IMR-90 (cell line): ENCODE measurements around the gene IMMT. TPM values are rescaled to one million over a fixed set of nuclear protein-coding genes. Genes with fewer than 3 reads are reported as not detected.

ENCODE experiments used
- ATAC-seq: fragments of 200-7000 bp; cut with Tn5 transposase; 2 replicates; pipeline ENCODE4 v1.9.1; 2020; ENCODE audit warnings: low read depth, mild to moderate bottlenecking, moderate library complexity
- BruUV-seq: library from RNA; stranded (reverse); fragments of 400-500 nt; replicated peaks from 2 replicates; lab custom pipeline; 2021; lab: Mats Ljungman, UMichigan
- CTCF ChIA-PET: fragments of 300-600 bp; formaldehyde crosslinking; extraction: SDS; loops from one replicate; lab custom pipeline; 2021; ENCODE audit warnings: antibody characterized with exemption; lab: Yijun Ruan, JAX
- POLR2A ChIA-PET: fragments of 300-600 bp; sonication (Branson Sonifier 250); formaldehyde crosslinking; loops from one replicate; lab custom pipeline; 2022; ENCODE audit warnings: antibody characterized with exemption; ENCODE audit not compliant: unreplicated experiment; lab: Charles Lee
- DNase-seq: peaks from one replicate; pipeline ENCODE4 v3.0.0; 2013
- H2AFZ ChIP-seq: replicated peaks from 2 replicates; pipeline ENCODE3; 2013; ENCODE audit warnings: low read length, mild to moderate bottlenecking; ENCODE audit not compliant: poor library complexity
- H2AK5ac ChIP-seq: 2 replicates; pipeline ENCODE4 v1.6.1; 2013; ENCODE audit warnings: low read depth, low read length, inconsistent platforms
- H2AK9ac ChIP-seq: replicated peaks from 2 replicates; pipeline ENCODE3; 2013; ENCODE audit warnings: mild to moderate bottlenecking, low read depth, low read length, moderate library complexity; ENCODE audit not compliant: poor library complexity
- H2BK120ac ChIP-seq: 2 replicates; pipeline ENCODE4 v1.6.1; 2013; ENCODE audit warnings: low read depth, low read length, inconsistent platforms
- H2BK15ac ChIP-seq: 3 replicates; pipeline ENCODE4 v1.6.1; 2013; ENCODE audit warnings: low read depth, low read length, inconsistent platforms
- H2BK20ac ChIP-seq: 2 replicates; pipeline ENCODE4 v1.6.1; 2013; ENCODE audit warnings: low read depth, mild to moderate bottlenecking, inconsistent platforms, low read length, moderate library complexity
- H2BK5ac ChIP-seq: 2 replicates; pipeline ENCODE4 v1.6.1; 2013; ENCODE audit warnings: mild to moderate bottlenecking, low read depth, low read length, inconsistent platforms; ENCODE audit not compliant: poor library complexity, severe bottlenecking
- H3K14ac ChIP-seq: replicated peaks from 2 replicates; pipeline ENCODE4 v1.6.1; 2013; ENCODE audit warnings: low read depth, low read length, inconsistent platforms
- H3K18ac ChIP-seq: 2 replicates; pipeline ENCODE4 v1.6.1; 2013; ENCODE audit warnings: low read depth, low read length, control low read depth
- H3K23ac ChIP-seq: 2 replicates; pipeline ENCODE4 v1.6.1; 2013; ENCODE audit warnings: low read depth, low read length, inconsistent platforms
- H3K27ac ChIP-seq: 2 replicates; pipeline ENCODE4 v1.5.1; 2013; ENCODE audit warnings: mild to moderate bottlenecking, control low read depth, low read length; ENCODE audit not compliant: insufficient read depth
- H3K27me3 ChIP-seq: 2 replicates; pipeline ENCODE4 v1.6.1; 2013; ENCODE audit warnings: low read length; ENCODE audit not compliant: control insufficient read depth, insufficient read depth
- H3K36me3 ChIP-seq: 2 replicates; pipeline ENCODE4 v1.6.1; 2013; ENCODE audit warnings: low read length, mixed read lengths; ENCODE audit not compliant: control insufficient read depth, insufficient read depth
- H3K4ac ChIP-seq: 2 replicates; pipeline ENCODE4 v1.6.1; 2013; ENCODE audit warnings: low read depth, low read length, inconsistent platforms
- H3K4me1 ChIP-seq: 2 replicates; pipeline ENCODE4 v1.6.1; 2013; ENCODE audit warnings: low read length, mixed read lengths; ENCODE audit not compliant: control insufficient read depth, insufficient read depth
- H3K4me2 ChIP-seq: 2 replicates; pipeline ENCODE4 v1.6.1; 2013; ENCODE audit warnings: low read depth, mild to moderate bottlenecking, control low read depth, low read length, moderate library complexity
- H3K4me3 ChIP-seq: 2 replicates; pipeline ENCODE4 v1.5.1; 2013; ENCODE audit warnings: low read depth, mild to moderate bottlenecking, control low read depth, low read length, moderate library complexity; ENCODE audit not compliant: insufficient read depth
- H3K56ac ChIP-seq: 2 replicates; pipeline ENCODE4 v1.6.1; 2013; ENCODE audit warnings: low read length, inconsistent platforms; ENCODE audit not compliant: insufficient read depth; ENCODE audit errors: extremely low read depth
- H3K79me1 ChIP-seq, 2 experiments: 2 replicates each; pipeline ENCODE4 v1.6.1; 2013; ENCODE audit warnings: low read length in 2 of 2, inconsistent platforms in 1 of 2, low read depth in 1 of 2
- H3K9ac ChIP-seq: 2 replicates; pipeline ENCODE4 v1.6.1; 2013; ENCODE audit warnings: low read depth, low read length, control low read depth
- H3K9me1 ChIP-seq: 2 replicates; pipeline ENCODE4 v1.6.1; 2013; ENCODE audit warnings: low read length, inconsistent platforms; ENCODE audit not compliant: insufficient read depth
- H3K9me3 ChIP-seq: 2 replicates; pipeline ENCODE4 v1.6.1; 2013; ENCODE audit warnings: low read length; ENCODE audit not compliant: control insufficient read depth, insufficient read depth
- H4K20me1 ChIP-seq: 2 replicates; pipeline ENCODE4 v1.6.1; 2013; ENCODE audit warnings: low read length, inconsistent platforms; ENCODE audit not compliant: insufficient read depth
- H4K5ac ChIP-seq: 2 replicates; pipeline ENCODE4 v1.6.1; 2013; ENCODE audit warnings: mild to moderate bottlenecking, low read depth, low read length, control low read depth
- H4K8ac ChIP-seq, 2 experiments: 2 replicates each; pipeline ENCODE4 v1.6.1; 2013; ENCODE audit warnings: low read depth in 2 of 2, low read length in 2 of 2, control low read depth in 1 of 2, inconsistent platforms in 1 of 2
- H4K91ac ChIP-seq: 2 replicates; pipeline ENCODE4 v1.6.1; 2013; ENCODE audit warnings: low read depth, low read length, inconsistent platforms; ENCODE audit not compliant: insufficient read depth
- FOS ChIP-seq: fragments of 150-350 bp; IDR thresholded peaks from 2 replicates; pipeline ENCODE4 v1.6.1; 2016; ENCODE audit warnings: low read depth, low read length
- MAZ ChIP-seq: IDR thresholded peaks from 2 replicates; pipeline ENCODE4 v1.6.1; 2012; ENCODE audit warnings: low read depth, mild to moderate bottlenecking, low read length, improper control_type of control experiment, moderate library complexity, borderline replicate concordance
- NFE2L2 ChIP-seq: fragments of 150-350 bp; IDR thresholded peaks from 2 replicates; pipeline ENCODE4 v1.6.1; 2016; ENCODE audit warnings: low read depth, mild to moderate bottlenecking, low read length
- POLR2A ChIP-seq: IDR thresholded peaks from 2 replicates; pipeline ENCODE4 v1.6.1; 2012; ENCODE audit warnings: mild to moderate bottlenecking, low read depth, low read length
- WGBS, 2 experiments: methylation state at CpG; one replicate each; pipeline versions ENCODE4 v1.1.5 to v1.1.7; 2013; ENCODE audit warnings: missing lambda C conversion rate in 2 of 2; ENCODE audit not compliant: insufficient read length in 1 of 2; ENCODE audit errors: extremely low coverage in 2 of 2; 5-methylcytosine and 5-hydroxymethylcytosine counted together
- dilution Hi-C: fragments of 300-500 bp; cut with HindIII; formaldehyde crosslinking; loops from one replicate; pipeline ENCODE4 v1.14.3; 2018; ENCODE audit warnings: low sequenced_read_pairs; ENCODE audit not compliant: unreplicated experiment
- in situ Hi-C: fragments of 300-500 bp; cut with MboI; formaldehyde crosslinking; loops from 3 replicates; pipeline ENCODE4 v1.14.3; 2019; ENCODE audit warnings: low sequenced_read_pairs, inconsistent platforms, mixed read lengths
- intact Hi-C: fragments of 100-400 bp; cut with micrococcal nuclease; formaldehyde crosslinking; loops from 2 replicates; pipeline ENCODE4 v1.10.0; 2022
- polyA plus RNA-seq, 3 experiments: library from polyadenylated mRNA; depleted of rRNA; stranded (reverse); fragments of >200 nt; gene quantifications; 2 replicates each; pipeline ENCODE4 v1.2.3, GENCODE V29; 2012; ENCODE audit warnings: low replicate concordance in 1 of 3
- total RNA-seq: library from RNA; depleted of rRNA; stranded (reverse); fragments of >200 nt; gene quantifications from 2 replicates; pipeline ENCODE4 v1.2.3, GENCODE V29; 2012

IMMT gene
- total and polyA plus RNA-seq, 2 of the 4 experiments (the other 2 are of a cell fraction): 50.5 to 87.3 TPM

DNA sequence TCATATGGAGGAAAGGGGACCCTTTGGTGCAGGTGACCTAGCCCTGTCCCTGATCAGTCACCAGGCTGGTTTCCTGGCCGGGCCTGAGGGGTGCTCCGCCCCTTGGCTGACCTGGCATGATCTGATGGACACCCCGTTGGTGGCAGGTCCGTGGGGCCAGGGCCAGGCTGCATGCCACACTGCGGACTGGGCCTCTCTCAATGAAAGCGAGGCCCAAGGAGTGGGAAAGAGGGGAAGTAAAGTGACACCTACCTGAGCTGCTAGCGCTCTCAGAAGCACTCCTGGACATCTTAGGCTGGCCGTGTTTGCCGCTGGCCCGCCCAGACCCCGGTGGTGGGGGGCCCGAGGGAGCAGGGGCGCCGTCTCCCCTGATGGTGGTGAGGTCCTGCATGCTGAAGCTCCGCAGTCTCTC is 37.1 kb upstream of the IMMT start:
- no peak overlapping the region for H4K8ac ChIP-seq
- no TSS peak for BruUV-seq
- H2AFZ ChIP-seq: no peak overlapping the region
- H3K56ac ChIP-seq: no peak overlapping the region
- H2AK9ac ChIP-seq: no peak overlapping the region
- H2BK15ac ChIP-seq: no peak overlapping the region
- H2BK20ac ChIP-seq: no peak overlapping the region
- no peaks in the 10 kb centered on the region for H3K9me1 ChIP-seq
- ATAC-seq (no peak), DNase-seq (no peak)
- no peak overlapping the region for H3K14ac ChIP-seq
- H4K91ac ChIP-seq: no peak overlapping the region
- no peak overlapping the region for H2AK5ac ChIP-seq
- ChIA-PET POLR2A (no interaction called here), CTCF (no interaction called here)
- no peak overlapping the region for H2BK5ac ChIP-seq
- H2BK120ac ChIP-seq: no peak overlapping the region
- no peak for TF ChIP-seq NFE2L2
- TF ChIP-seq POLR2A: no peak
- no peak for TF ChIP-seq FOS
- no peak for TF ChIP-seq MAZ
- intact Hi-C loops: no loop called here
- no peaks in the 10 kb centered on the region for H3K4me1 ChIP-seq
- in situ Hi-C loops: no loop called here
- no peaks in the 10 kb centered on the region for H3K79me1 ChIP-seq
- dilution Hi-C loops: no loop called here
- no peak overlapping the region for H3K23ac ChIP-seq
- no peaks in the 10 kb centered on the region for H3K36me3 ChIP-seq
- H3K4me3 ChIP-seq: no peak overlapping the region
- H3K27me3 ChIP-seq: peaks cover 17% of the 10 kb centered on the region
- H4K5ac ChIP-seq: no peak overlapping the region
- H3K9me3 ChIP-seq: no peaks in the 10 kb centered on the region
- no peak overlapping the region for H3K27ac ChIP-seq
- H3K4me2 ChIP-seq: no peak overlapping the region
- H3K18ac ChIP-seq: no peak overlapping the region
- H4K20me1 ChIP-seq: no peaks in the 10 kb centered on the region
- 72% methylated on average over 5 of the region's 15 CpGs; no CpG with 5 or more reads in 1 of the 2 experiments for WGBS, 2 experiments
- no peak overlapping the region for H3K9ac ChIP-seq
- H3K4ac ChIP-seq: no peak overlapping the region
